GM18507 (cell line): ENCODE measurements around the gene FGD1.

ENCODE experiments used
- DNase-seq: peaks from one replicate; pipeline ENCODE4 v3.0.0; 2011; ENCODE audit warnings: low read depth; ENCODE audit not compliant: insufficient read length; ENCODE audit errors: extremely low spot score
- FAIRE-seq: peaks from 2 replicates; lab custom pipeline; 2011; peaks lifted over from hg19 to GRCh38; lab: Jason Lieb, UNC

Gene FGD1

DNA sequence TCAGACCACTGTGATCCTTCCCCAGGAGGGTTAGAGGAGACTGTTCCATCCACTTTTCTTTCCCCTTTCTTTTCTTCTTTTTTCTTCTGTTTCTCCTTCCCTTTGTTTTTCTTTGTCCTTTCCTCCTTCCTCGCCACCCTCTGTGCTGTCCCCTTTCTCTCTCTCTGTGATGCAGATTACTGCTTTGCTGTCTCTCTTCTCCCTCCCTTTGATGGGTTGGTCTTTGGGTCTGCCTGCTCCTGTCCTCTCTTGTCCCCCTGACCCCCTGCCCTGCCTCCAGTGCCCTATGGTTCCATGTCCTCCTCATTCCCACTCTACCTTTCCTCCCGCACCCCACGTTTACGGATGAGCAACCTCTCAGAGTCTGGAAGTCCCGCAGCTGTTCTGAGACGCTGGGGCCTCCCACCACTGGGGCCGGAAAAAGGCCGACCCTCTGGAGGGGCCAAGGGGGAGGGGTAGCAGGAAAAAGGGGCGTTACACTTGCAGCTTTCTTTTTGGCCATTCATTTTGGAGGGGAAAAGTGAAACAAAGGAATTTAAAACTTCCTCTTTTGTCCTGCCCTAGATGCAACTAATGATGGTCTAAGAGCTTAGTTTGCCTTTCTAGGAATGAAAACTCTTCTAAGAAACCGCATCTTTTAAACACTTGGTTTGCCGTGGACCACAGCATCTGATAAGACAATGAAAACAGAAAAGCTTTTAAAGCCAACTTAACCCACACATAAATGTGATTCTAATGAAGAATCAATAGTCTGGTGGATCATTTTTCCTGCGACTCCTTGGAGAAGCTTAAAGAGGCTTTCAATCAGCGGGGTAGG, 80.3 kb downstream of the FGD1 start:
- FAIRE-seq: no peak

DNA sequence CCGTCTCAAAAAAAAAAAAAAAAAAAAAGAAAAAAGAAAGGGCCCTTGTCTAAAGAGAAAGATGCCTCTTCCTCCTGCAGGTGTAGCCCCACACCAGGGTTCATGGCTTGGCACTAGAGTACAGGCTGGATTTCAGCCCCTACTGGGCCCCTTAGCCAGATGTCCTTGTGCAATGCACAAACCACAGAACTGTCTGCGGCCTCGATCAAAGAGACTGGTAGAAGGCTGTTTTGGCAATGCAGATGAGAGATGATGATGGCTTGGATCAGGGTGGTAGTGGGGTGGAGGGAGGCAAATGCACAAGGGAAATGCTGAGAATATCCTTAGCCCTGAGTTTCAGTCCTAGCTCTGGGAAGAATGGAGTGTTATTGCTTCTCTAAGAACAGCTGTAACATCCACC, 82.3 kb downstream of the FGD1 start:
- DNase-seq (no peak), FAIRE-seq (no peak)

More for the DNA sequence above, 80.3 kb downstream of the FGD1 start:
- no peak for DNase-seq

DNA sequence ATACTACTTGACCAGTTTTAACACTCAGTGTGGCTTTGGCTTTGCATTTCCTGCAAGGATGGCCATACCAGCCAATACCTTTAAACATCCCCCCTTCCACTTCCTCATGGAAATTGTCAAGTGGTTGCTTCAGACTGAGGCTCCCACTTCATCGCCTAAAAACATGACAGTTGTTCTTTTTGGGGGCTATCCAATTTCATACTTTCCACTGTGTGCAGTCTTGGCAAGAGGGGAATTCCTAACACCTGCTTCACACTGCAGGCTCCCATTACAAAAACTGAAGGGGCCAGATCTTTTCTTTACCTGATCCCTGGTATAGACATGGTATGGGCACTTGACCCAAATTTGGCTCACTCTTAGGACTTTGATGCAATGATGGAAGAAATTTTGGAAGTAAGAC, 84.3 kb downstream of the FGD1 start:
- DNase-seq (no peak), FAIRE-seq (no peak)

DNA sequence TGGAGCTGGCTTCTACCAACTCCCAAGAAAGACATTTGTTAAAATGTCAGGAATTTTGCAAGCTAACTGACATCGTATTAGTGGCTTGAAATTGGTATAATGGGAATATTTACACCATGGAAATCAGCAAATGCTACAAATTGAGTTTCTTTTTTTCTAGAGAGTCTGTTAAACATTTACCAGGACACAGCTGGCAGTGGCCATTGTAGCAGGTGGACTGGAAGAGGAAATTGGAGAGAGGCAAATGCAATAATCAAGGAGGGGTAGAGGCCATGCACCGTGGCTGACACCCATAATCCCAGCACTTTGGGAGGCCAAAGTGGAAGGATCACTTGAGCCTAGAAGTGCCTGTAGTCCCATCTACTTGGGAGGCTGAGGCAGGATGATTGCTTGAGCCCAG, 88.8 kb downstream of the FGD1 start:
- DNase-seq: no peak
- no peak for FAIRE-seq

DNA sequence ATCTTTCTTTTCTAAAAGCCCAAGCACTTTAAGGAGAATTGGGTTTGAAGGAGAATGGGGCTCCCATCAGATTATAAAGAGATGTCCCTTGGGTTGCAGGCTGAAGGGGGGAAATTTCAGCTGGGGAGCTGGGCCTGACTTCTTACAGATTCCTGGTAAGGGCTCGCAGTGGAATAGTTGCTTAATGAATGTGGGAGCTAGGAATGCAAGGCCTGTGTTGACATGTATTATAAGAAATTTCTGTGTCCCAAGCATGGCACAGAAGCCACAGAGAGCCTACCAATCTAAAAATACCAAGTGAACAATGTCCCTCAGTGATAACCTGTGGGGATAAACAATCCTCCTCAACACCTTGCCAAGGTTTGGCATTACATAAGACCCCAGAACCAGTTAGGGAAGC, 98.9 kb downstream of the FGD1 start:
- DNase-seq (no peak), FAIRE-seq (no peak)
